Dedifferentiated amniotic fluid mesenchymal stem cell (primary cell): ENCODE results near the gene APOBEC3H.

Experiments used
- DNase-seq: peaks from one replicate; pipeline ENCODE4 v3.0.0-alpha.2; 2016; ENCODE audit errors: extremely low spot score

The APOBEC3H gene

DNA sequence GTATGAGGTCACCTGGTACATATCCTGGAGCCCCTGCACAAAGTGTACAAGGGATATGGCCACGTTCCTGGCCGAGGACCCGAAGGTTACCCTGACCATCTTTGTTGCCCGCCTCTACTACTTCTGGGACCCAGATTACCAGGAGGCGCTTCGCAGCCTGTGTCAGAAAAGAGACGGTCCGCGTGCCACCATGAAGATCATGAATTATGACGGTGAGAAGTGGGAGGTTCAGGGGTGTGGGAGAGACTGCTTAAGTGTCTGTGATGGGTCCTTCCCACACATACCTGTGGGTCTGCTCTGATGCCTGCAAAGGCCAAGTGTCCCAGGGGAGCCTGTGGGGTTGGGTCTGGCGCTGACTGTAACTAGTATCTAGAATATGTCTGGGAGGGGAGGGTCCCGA lies 16.0 kb upstream of the APOBEC3H start:
- DNase-seq, result no peak

DNA sequence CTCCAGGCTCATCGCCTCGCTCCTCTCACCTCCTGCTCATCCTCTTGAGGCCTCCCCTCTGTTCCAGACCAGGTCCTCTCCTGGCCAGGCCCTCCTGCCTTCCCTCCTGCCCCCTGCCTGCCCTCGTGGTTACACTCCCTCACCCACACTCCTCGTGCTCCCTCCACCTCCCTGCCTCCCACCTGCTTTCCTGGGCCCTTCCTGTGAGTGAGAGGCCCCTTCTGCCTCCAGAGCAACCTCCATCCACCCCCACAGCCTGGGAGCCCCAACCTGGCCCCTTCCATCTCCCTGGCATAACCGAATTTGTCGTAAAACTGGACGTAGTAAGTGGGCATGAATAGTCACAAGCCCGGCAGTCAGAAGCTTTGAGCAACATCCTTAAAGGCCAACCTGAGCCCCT lies 15.4 kb upstream of the APOBEC3H start:
- no peak for DNase-seq

GRCh38 chr22:39083212-39084165 lies 13.6 kb upstream of the APOBEC3H start:
- no peak for DNase-seq

DNA sequence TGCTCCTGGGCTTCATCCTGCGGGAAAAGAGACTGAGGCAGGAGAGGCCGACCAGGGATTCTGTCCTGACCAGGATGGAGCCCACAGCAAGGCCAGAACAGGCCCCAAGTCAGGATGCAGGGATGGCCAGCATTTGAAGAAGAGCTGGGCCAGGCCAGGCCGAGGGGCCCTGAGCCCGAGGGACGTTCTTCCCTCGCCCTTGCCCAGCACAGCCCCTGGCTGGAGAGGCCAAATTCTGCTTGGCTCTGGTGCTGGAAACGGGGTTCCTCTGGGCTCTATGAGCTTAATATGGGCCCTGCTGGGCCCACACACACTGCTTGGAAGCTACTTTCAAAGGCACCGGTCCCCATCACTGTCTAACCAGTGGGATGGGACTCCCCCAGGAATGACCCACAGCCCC lies 12.4 kb upstream of the APOBEC3H start:
- DNase-seq, result no peak

GRCh38 chr22:39087098-39087497 lies 9.9 kb upstream of the APOBEC3H start:
- no peak for DNase-seq

DNA sequence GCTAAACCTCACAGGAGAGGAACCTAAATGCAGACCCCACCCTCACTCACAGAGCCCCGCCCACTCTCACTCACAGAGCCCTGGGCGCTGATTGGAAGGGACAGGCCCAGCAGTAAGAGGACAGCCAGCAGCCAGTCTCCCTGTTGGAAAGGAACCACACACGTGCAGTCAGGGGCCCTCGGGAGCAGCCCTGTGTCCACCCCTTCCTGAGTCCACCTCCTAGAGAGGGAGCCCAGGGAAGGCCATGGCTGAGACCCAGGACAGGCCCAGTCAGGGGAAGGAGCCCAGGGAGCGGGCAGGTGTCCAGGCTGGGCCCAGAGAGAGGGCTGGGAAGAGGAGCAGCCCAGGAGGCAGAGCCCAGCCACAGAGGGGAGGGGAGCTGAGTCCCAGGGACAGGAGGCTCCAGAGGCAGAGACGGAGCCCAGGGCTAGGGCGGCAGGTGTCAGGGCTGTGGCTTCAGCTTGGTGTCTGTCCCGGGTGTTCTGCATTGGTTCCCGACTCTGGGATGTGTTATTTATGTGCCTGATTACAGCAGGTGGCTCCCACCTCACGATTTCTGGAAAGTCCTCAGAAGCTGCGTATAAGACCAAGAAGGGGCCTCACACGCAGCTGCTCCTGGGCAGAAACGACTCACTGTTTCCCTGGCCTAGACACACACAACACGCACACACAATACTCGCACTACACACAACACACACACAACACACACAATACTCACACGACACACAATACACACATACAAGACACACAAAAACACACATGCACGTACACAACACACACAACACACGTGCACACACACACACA lies 9.0 kb upstream of the APOBEC3H start:
- no peak for DNase-seq

GRCh38 chr22:39088685-39089032 lies 8.4 kb upstream of the APOBEC3H start:
- no peak for DNase-seq

DNA sequence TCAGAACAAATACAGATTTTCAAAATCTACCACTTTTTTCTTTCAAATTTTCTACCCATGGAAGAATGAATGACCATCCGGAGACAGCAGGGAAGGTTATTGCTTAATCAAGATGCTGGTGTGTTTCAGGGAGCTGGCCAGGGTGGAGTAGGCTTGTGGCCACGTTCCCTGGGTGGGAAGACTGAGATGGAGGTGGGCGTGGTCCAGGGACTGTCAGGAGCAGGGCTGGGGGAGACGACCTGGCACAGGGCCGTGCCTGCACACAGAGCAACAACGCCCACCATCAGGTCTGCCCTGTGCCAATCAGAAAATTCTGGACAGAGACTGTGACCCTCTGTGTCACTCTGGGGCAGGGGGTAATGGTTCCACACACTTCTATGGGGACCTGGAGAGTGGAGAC lies 7.1 kb upstream of the APOBEC3H start:
- DNase-seq, result no peak

DNA sequence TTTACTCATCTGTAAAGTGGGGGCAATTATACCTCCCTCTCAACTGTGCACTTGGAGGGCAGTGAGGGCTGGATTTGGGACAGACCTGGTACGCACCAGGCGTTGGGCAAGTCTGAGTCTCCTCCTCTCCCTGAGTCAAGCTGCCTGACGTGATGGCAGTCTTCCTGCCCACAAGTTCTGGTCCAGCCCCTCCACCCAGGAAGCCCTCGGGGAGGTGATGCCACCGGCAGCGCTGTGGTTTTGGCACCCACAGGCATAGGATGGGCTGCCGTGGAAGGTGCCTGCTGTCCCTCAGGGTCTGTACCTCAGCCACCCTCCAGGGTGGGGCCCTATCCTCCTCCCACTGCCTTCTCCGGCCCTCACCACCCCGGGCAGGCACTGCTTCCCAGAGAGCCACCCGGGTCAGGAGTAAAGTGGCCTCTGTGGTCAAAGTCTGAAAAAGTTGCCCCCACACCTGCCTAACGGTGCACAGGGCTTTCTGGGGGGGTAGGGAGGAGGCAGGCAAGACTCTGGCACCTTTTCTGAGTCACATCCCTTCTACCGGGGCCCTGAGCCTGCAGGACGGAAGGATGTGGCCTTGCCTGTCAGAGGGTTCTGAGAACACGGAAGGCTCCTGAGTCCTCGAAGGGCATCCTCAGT lies 6.5 kb upstream of the APOBEC3H start:
- no peak for DNase-seq

DNA sequence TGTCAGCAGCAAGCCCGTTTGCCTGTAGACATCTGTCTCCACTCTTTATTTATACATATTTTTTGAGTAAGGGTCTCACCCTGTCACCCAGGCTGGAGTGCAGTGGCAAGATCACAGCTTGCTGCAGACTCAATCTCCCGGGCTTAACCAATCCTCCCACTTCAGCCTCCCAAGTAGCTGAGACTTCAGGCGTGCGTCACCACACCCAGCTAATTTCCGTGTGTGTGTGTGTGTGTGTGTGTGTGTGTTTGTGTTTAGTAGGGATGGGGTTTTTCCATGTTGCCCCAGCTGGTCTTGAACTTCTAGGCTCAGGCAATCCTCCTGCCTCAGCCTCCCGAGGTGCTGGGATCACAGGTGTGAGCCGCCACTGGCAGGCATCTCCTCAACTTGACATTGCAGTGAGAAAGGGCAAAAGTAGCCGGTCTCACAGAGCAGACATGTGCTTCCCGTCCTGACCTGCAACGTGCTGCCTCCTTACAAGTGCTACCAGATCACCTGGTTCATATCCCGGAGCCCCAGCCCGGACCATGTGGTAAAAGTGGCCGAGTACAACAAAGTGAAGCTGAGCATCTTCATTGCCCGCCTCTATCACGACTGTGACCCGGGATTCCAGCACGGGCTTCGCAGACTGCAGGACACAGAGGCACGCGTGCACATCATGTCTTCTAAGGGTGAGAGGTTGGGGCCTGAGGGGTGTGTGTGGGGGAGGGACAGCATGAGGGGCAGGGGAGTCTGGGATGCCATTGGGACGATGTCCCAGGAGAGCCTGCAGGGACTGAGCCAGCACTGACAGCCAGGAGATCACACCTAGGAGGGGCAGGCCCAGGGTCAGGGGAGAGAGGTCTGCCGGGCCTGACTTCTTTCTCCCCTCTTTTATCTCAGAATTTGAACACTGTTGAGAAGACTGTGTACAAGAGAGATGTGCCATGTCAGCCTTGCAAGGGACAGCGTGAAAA lies 5.6 kb upstream of the APOBEC3H start:
- DNase-seq, result no peak

GRCh38 chr22:39092111-39092862 lies 4.8 kb upstream of the APOBEC3H start:
- no peak for DNase-seq

GRCh38 chr22:39094717-39095389 lies 2.2 kb upstream of the APOBEC3H start:
- DNase-seq, result no peak

- DNase-seq, result no peak
Observed at GRCh38 chr22:39095971-39096370, 1.1 kb upstream of the APOBEC3H start.

GRCh38 chr22:39098026-39098425 lies 982 bp downstream of the APOBEC3H start:
- no peak for DNase-seq

DNA sequence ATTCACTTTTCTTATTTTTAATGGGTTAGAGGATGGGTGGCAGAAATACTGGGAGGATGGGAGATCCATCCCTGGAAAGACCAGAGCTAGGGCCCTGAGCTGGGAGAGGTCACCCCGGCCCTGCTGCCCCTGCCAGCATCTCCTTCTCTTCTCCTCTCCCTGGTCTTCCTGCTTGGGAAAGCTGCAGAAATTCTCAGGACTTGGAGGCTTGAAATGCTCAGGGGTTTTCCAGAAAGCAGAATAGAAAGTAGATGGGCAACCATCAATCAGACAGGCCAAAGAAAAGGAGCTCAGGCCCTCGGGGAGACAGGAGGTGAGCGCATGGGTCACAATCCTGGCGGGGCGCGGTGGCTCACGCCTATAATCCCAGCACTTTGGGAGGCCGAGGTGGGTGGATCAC lies 1.5 kb downstream of the APOBEC3H start:
- DNase-seq, result no peak

DNA sequence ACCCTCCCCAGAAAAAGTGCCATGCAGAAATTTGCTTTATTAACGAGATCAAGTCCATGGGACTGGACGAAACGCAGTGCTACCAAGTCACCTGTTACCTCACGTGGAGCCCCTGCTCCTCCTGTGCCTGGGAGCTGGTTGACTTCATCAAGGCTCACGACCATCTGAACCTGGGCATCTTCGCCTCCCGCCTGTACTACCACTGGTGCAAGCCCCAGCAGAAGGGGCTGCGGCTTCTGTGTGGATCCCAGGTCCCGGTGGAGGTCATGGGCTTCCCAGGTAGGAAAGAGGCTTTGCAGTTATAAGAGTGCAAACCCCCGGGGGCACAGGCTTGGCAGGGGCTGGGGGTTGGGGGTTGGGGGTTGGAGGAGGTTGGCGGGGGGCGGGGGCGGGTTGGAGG lies 4.2 kb downstream of the APOBEC3H start:
- no peak for DNase-seq

GRCh38 chr22:39103431-39103830 lies 6.4 kb downstream of the APOBEC3H start:
- DNase-seq, result no peak

- DNase-seq, result no peak
Observed at GRCh38 chr22:39106326-39106725, 9.3 kb downstream of the APOBEC3H start.

DNA sequence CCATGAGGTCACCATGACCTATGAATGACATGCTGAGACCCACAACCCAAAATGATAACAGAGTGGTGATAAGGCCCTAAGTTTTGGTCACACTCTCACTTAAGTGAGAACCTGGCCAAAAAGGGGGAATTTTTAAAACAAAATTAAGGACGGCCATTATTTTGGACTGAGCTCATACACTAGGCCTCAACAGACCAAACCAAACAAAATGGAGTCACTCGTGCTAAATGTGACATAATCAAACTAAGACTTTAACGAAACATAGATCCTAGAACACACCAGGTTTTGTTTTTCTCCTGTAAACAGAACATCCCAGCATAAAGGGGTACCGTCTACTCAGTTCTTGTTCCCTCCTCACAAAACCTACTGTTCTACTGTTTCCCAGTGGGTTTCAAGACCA lies 11.4 kb downstream of the APOBEC3H start:
- no peak for DNase-seq

DNA sequence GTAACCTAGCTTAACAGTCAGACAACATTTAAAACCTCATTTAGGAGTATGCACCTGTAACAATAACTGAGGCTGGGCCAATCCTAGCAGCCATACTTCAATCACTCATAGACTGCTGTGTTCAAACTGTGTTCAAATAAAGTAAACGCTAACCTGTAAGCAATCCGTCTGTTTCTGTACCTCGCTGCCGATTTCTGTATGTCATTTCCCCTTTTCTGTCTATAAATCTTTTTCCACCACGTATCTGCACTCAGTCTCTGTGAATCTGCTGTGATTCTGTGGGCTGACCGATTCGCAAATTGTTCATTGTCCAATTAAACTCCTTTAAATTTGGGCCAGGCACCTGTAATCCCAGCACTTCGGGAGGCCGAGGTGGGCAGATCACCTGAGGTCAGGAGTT lies 12.3 kb downstream of the APOBEC3H start:
- no peak for DNase-seq
